ENCODE results near the gene DCDC2C.

The DCDC2C gene

GRCh38 chr2:3708576-3708975 lies 5.2 kb downstream of the DCDC2C start:
- no peak for DNase-seq

- DNase-seq = no peak
Measured at GRCh38 chr2:3709225-3709624, 5.8 kb downstream of the DCDC2C start.

GRCh38 chr2:3712424-3712823 lies 9.0 kb downstream of the DCDC2C start:
- no peak for DNase-seq

- DNase-seq = peak in 3 of 58 donors; percentile 10 to 16 (median 12)
Measured at GRCh38 chr2:3712831-3713503, 9.6 kb downstream of the DCDC2C start.

- no peak for DNase-seq
Measured at GRCh38 chr2:3718679-3719078, 15.3 kb downstream of the DCDC2C start.

- DNase-seq = no peak
Measured at GRCh38 chr2:3725002-3725401, 21.6 kb downstream of the DCDC2C start.

- DNase-seq = peak in 1 of 58 donors; percentile 11
Measured at GRCh38 chr2:3725458-3726250, 22.3 kb downstream of the DCDC2C start.

- no peak for DNase-seq
Measured at GRCh38 chr2:3726511-3726910, 23.1 kb downstream of the DCDC2C start.

GRCh38 chr2:3727397-3728045 lies 24.1 kb downstream of the DCDC2C start:
- no peak for DNase-seq

GRCh38 chr2:3728104-3729054 lies 25.0 kb downstream of the DCDC2C start:
- peak in 8 of 58 donors; percentile 2 to 44 (median 24) for DNase-seq

- DNase-seq = no peak
Measured at GRCh38 chr2:3729055-3729448, 25.7 kb downstream of the DCDC2C start.

- DNase-seq = no peak
Measured at GRCh38 chr2:3729786-3730185, 26.4 kb downstream of the DCDC2C start.

GRCh38 chr2:3730646-3731045 lies 27.3 kb downstream of the DCDC2C start:
- no peak for DNase-seq

GRCh38 chr2:3731829-3732228 lies 28.5 kb downstream of the DCDC2C start:
- DNase-seq = no peak

GRCh38 chr2:3736112-3736511 lies 32.7 kb downstream of the DCDC2C start:
- DNase-seq = no peak

GRCh38 chr2:3737128-3737527 lies 33.8 kb downstream of the DCDC2C start:
- no peak for DNase-seq

GRCh38 chr2:3738454-3738853 lies 35.1 kb downstream of the DCDC2C start:
- DNase-seq = no peak

- DNase-seq = no peak
Measured at GRCh38 chr2:3739313-3739712, 35.9 kb downstream of the DCDC2C start.

GRCh38 chr2:3741396-3741795 lies 38.0 kb downstream of the DCDC2C start:
- no peak for DNase-seq

- DNase-seq = no peak
Measured at GRCh38 chr2:3741867-3742602, 38.7 kb downstream of the DCDC2C start.
